Thoracic aorta (tissue), 2 donors: ENCODE results near the gene SLC44A3. TPM values are rescaled to one million over a fixed set of nuclear protein-coding genes. Genes with fewer than 3 reads are reported as not detected.

Experiments
- ATAC-seq: fragments of 150-250 bp; one replicate; pipeline ENCODE4 v1.8.0; 2017; ENCODE audit warnings: low read depth; ENCODE audit not compliant: insufficient number of reproducible peaks, low FRiP score
- DNase-seq: peaks from one replicate; pipeline ENCODE4 v3.0.0-alpha.2; 2020; ENCODE audit warnings: low spot score
- H3K27ac ChIP-seq, 2 donors: fragments of 200-600 bp; sonication (generic); 1 replicate in 1 of 2; 2 replicates in 1 of 2; pipeline ENCODE4 v1.5.1; 2016; ENCODE audit warnings: mild to moderate bottlenecking in 2 of 2, moderate library complexity in 2 of 2
- H3K27me3 ChIP-seq: fragments of 200-600 bp; sonication (generic); replicated peaks from 2 replicates; pipeline ENCODE4 v1.6.0; 2016; ENCODE audit warnings: mild to moderate bottlenecking; ENCODE audit not compliant: insufficient read depth
- H3K36me3 ChIP-seq: fragments of 200-600 bp; sonication (generic); one replicate; pipeline ENCODE4 v1.5.1; 2016
- H3K4me1 ChIP-seq, 2 donors: fragments of 200-600 bp; sonication (generic); 1 replicate in 1 of 2; 2 replicates in 1 of 2; pipeline versions ENCODE4 v1.5.1 to v1.6.0; 2016; ENCODE audit warnings: low read depth in 2 of 2, mild to moderate bottlenecking in 1 of 2; ENCODE audit not compliant: control insufficient read depth in 1 of 2
- H3K4me3 ChIP-seq: fragments of 200-600 bp; sonication (generic); 2 replicates; pipeline ENCODE4 v1.5.1; 2016; ENCODE audit warnings: mild to moderate bottlenecking
- H3K9me3 ChIP-seq: fragments of 200-600 bp; sonication (generic); 2 replicates; pipeline ENCODE4 v1.5.1; 2016
- total RNA-seq, 2 donors: library from RNA; depleted of rRNA; stranded (reverse); fragments of >200 nt; gene quantifications; one replicate each; pipeline versions ENCODE4 v1.1.0 to v1.2.3, GENCODE V29; 2016
- TF ChIP-seq, protein P1 (sequence below): fragments of 200-600 bp; sonication (generic); IDR thresholded peaks from one replicate; pipeline ENCODE4 v1.5.1; 2019; ENCODE audit warnings: antibody characterized with exemption

Gene SLC44A3
- total RNA-seq, 2 donors from 2014 or later, result 2.5 to 3.7 TPM

- TF ChIP-seq, protein P1, sequence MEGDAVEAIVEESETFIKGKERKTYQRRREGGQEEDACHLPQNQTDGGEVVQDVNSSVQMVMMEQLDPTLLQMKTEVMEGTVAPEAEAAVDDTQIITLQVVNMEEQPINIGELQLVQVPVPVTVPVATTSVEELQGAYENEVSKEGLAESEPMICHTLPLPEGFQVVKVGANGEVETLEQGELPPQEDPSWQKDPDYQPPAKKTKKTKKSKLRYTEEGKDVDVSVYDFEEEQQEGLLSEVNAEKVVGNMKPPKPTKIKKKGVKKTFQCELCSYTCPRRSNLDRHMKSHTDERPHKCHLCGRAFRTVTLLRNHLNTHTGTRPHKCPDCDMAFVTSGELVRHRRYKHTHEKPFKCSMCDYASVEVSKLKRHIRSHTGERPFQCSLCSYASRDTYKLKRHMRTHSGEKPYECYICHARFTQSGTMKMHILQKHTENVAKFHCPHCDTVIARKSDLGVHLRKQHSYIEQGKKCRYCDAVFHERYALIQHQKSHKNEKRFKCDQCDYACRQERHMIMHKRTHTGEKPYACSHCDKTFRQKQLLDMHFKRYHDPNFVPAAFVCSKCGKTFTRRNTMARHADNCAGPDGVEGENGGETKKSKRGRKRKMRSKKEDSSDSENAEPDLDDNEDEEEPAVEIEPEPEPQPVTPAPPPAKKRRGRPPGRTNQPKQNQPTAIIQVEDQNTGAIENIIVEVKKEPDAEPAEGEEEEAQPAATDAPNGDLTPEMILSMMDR, result no peak
- ATAC-seq (no peak), DNase-seq (no peak)
- no peak overlapping the region for H3K27ac ChIP-seq
- no peaks in the 10 kb centered on the region for H3K27me3 ChIP-seq
- H3K4me3 ChIP-seq, result no peak overlapping the region
- no peaks in the 10 kb centered on the region for H3K36me3 ChIP-seq
- no peaks in the 10 kb centered on the region for H3K9me3 ChIP-seq
- H3K4me1 ChIP-seq, result peaks cover 34 to 56% of the 10 kb centered on the region in 2 donors
Measured at GRCh38 chr1:94934551-94934950, 114.4 kb downstream of the SLC44A3 start.

GRCh38 chr1:94935034-94935433, 114.9 kb downstream of the SLC44A3 start:
- ATAC-seq (no peak), DNase-seq (no peak)
- no peaks in the 10 kb centered on the region for H3K27me3 ChIP-seq
- H3K4me1 ChIP-seq, result peaks cover 29 to 51% of the 10 kb centered on the region in 2 donors
- no peak overlapping the region for H3K4me3 ChIP-seq
- H3K27ac ChIP-seq, result no peak overlapping the region
- H3K9me3 ChIP-seq, result no peaks in the 10 kb centered on the region
- TF ChIP-seq, protein P1, result no peak
- no peaks in the 10 kb centered on the region for H3K36me3 ChIP-seq

- peak overlapping the region; percentile 48 to 57 for H3K27ac ChIP-seq
Measured at GRCh38 chr1:94935476-94935875, 115.3 kb downstream of the SLC44A3 start.

GRCh38 chr1:94936861-94937620, 116.9 kb downstream of the SLC44A3 start:
- TF ChIP-seq, protein P1, result no peak
- H3K27ac ChIP-seq, result no peak overlapping the region
- no peaks in the 10 kb centered on the region for H3K27me3 ChIP-seq
- no peak for DNase-seq
- no peaks in the 10 kb centered on the region for H3K9me3 ChIP-seq
- no peak for ATAC-seq
- peaks cover 25 to 42% of the 10 kb centered on the region in 2 donors for H3K4me1 ChIP-seq
- no peak overlapping the region for H3K4me3 ChIP-seq
- no peaks in the 10 kb centered on the region for H3K36me3 ChIP-seq

More at GRCh38 chr1:94935476-94935875, 115.3 kb downstream of the SLC44A3 start:
- no peaks in the 10 kb centered on the region for H3K27me3 ChIP-seq
- H3K36me3 ChIP-seq, result no peaks in the 10 kb centered on the region
- ATAC-seq (no peak), DNase-seq (no peak)
- H3K9me3 ChIP-seq, result no peaks in the 10 kb centered on the region
- TF ChIP-seq, protein P1, result no peak
- H3K4me1 ChIP-seq, result peaks cover 25 to 47% of the 10 kb centered on the region in 2 donors
- no peak overlapping the region for H3K4me3 ChIP-seq

GRCh38 chr1:94937820-94938219, 117.7 kb downstream of the SLC44A3 start:
- no peak for ATAC-seq

More at GRCh38 chr1:94937820-94938219, 117.7 kb downstream of the SLC44A3 start:
- H3K27me3 ChIP-seq, result no peaks in the 10 kb centered on the region
- no peaks in the 10 kb centered on the region for H3K9me3 ChIP-seq
- H3K4me3 ChIP-seq, result peak overlapping the region; percentile 11
- no peaks in the 10 kb centered on the region for H3K36me3 ChIP-seq
- H3K4me1 ChIP-seq, result peaks cover 25 to 44% of the 10 kb centered on the region in 2 donors
- peak overlapping the region in 1 of 2 donors; percentile 17 for H3K27ac ChIP-seq
- DNase-seq, result no peak
- TF ChIP-seq, protein P1, result no peak
